HL-60 (cell line): ENCODE measurements around the gene SPATA13.

ENCODE experiments used
- CTCF ChIP-seq: IDR thresholded peaks from one replicate; pipeline ENCODE4 v1.5.1; 2011; ENCODE audit warnings: low read length, control low read depth, inconsistent platforms; ENCODE audit not compliant: insufficient read depth
- GABPA ChIP-seq: IDR thresholded peaks from 2 replicates; pipeline ENCODE4 v1.6.1; 2012; ENCODE audit warnings: low read depth
- POLR2AphosphoS5 ChIP-seq: IDR thresholded peaks from 2 replicates; pipeline ENCODE4 v1.6.1; 2012; ENCODE audit warnings: low read depth
- REST ChIP-seq: IDR thresholded peaks from 2 replicates; pipeline ENCODE4 v1.6.1; 2012; ENCODE audit warnings: low read depth; ENCODE audit not compliant: insufficient replicate concordance
- SPI1 ChIP-seq: IDR thresholded peaks from 2 replicates; pipeline ENCODE4 v1.6.1; 2012; ENCODE audit warnings: low read depth, mild to moderate bottlenecking, borderline replicate concordance

- no peak for TF ChIP-seq CTCF
- TF ChIP-seq POLR2AphosphoS5: no peak
- no peak for TF ChIP-seq REST
- TF ChIP-seq GABPA: no peak
- TF ChIP-seq SPI1: no peak
Measured at GRCh38 chr13:24203811-24204210, 43.3 kb downstream of the SPATA13 start.
